GM18517 (cell line): Measurements from ENCODE around the gene PTPRK.

Experiments
- ATAC-seq: cut with Tn5 transposase; IDR thresholded peaks from one replicate; pipeline ENCODE4 v1.9.1; 2021; ENCODE audit warnings: mild to moderate bottlenecking, moderate library complexity; ENCODE audit not compliant: unreplicated experiment

The PTPRK gene

DNA sequence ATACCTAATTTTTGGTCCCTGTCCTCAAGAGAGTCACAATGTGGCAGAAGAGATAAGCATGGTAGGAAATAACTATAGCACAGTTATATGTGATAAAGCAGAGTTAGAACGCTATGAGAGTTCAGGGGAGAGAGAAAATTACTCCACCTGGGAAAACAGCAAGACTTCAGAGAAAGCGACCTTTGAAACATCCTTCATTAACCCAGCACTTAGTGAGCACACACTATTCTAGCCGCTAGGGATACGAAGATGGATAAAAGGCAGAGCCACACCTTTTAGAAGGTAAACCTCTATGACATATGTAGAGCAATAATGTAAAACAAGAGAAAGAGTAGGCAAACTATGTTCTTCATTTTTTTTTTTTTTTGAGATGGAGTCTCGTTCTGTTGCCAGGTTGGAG lies 264.3 kb downstream of the PTPRK start:
- no peak for ATAC-seq

GRCh38 chr6:128252341-128253176 lies 267.8 kb downstream of the PTPRK start:
- ATAC-seq: no peak

DNA sequence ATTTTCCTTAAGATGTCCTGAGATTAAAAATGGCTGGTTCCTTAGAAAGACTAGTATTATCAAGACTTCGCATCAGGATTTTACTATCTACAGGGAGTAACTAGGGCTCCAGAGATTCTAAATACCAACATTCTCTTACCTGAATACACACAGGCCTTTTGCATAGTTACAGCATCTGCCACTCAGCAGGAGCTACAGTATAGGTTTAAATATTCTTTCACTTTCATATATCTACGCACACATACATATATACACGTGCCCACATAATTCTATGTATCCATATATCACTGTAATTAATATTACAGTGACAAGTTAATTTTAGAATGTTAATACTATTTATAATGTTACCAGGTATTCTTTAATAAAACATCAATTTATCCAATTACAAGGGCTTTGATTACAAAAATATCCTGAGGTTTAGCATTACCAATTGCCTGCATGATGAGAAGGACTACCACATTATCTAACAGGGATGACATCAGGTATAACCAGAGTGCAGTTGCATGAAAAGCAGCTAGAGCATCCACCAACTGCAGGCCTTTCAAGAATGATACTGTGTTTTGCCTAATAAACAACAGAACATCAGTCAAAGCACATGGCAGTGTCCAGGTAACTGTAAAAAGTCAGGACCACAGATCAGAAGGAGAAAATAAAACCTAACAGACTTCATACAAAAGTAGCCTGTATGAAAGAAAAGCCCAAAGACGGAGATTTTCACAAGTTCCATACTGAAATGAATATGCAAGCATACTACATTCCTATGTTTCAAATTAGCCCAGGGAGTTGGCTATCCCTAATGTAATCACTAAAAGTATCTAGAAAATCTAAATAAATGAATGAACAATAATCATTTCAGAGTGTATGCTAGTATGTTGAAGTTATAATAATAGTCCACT lies 268.7 kb downstream of the PTPRK start:
- ATAC-seq: peak; percentile 58

DNA sequence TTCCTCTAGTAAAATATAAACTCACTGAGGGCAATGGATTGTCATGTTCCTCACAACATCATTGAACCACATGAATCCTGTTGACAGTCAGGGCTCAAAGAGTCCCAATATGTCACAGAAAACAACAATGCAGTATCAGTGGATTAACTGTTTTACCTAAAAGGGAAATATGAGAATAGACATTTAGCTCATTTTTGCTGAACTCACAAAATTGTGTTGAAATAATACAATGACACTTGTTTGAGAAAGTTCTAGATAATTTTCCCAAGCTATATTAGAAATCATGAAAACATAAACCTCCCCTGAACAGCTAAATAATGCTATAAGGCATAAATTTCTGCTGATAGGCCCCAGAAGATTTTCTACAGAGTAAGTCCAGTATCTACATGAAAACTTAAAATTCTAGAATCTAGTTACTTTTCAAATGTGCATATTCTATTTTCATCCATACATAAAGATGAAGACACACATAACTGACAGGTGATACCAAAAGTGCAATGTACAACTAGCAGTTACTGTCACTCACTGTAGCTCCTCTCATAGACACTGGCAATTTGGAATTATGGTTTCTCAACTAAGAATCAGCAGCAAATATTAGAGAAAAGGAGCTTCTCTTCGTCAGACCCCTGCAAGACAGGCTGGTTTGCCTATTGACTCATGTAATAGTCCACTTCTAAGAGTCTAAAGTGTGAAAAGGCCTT lies 269.9 kb downstream of the PTPRK start:
- no peak for ATAC-seq

DNA sequence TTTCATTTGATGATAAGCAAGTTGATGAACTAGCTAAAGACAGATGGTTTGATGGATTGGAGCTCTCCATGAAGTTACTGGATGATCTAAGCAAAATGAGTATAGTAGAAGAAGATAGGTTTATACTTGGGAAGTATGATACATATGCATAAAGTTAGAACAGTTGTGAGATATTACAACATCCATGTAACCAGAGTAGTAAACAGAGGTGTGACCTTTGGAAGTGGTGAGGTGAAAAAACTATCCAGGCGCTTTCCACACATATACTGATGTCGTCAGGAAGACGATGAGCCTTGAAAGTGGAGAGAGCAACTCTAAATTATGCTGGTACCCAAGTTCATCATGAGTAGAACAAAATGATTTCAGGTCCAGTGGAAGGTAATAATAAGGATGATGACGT lies 271.0 kb downstream of the PTPRK start:
- no peak for ATAC-seq

DNA sequence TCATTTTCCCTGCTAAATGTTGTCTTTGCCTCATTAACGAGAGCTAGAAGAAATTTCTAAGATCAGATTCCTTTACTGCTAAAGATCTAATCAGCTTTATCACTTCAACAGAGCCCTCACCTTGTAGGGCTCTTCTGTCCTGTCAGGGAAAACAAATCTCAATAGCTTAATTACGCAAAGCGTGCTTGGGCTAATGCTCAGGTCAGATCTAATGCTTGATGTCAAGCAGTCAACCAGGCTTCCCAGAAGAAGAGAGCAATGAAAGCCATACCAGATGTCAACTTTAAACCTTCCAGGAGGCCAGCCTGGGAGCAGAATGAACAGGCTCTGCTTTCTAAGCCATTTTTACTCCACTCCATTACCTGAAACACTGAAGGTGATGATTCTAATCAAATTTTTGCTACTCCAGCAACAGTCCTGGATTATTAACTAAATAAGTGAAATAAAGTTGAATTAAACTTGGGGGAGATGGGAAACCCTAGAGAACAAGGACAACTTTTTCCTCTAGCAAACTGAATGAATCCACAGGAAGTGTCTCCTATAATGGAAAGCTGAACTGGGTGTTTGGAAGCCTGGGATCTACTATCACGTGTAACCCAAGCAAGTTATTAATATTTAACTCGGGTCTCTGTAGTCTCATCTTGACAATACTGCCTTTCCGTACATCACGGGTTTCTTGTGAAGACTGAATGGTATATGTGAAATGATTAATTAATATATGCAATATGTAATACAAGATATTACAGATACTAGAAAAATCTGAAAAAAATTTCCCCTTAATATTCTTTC lies 273.7 kb downstream of the PTPRK start:
- ATAC-seq: no peak

GRCh38 chr6:128244751-128245405 lies 275.5 kb downstream of the PTPRK start:
- no peak for ATAC-seq

- ATAC-seq: no peak
These were observed 277.5 kb downstream of the PTPRK start for GRCh38 chr6:128242765-128243403.

GRCh38 chr6:128241216-128241615 lies 279.2 kb downstream of the PTPRK start:
- no peak for ATAC-seq

- peak; percentile 58 for ATAC-seq
These were observed 280.4 kb downstream of the PTPRK start for GRCh38 chr6:128240024-128240428.

- ATAC-seq: no peak
These were observed 281.3 kb downstream of the PTPRK start for GRCh38 chr6:128239146-128239545.

DNA sequence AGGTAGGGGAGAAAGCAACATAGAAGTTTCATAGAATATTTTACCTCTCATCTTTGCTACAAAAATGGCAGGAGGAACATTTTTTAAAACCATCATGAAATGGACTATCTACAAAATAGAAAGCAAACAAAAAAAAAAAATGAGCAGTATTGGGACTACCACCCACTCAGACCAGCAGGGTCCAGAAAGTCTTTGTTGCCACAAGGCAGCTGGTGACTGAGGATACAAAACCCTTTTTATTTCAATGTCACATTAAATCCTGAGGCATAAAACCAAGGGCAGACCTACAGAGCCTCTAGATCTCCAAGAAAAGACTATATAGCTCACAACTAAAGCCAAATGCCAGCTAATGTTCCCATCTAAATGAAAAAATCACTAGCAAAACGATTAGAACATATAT lies 282.2 kb downstream of the PTPRK start:
- ATAC-seq: no peak

DNA sequence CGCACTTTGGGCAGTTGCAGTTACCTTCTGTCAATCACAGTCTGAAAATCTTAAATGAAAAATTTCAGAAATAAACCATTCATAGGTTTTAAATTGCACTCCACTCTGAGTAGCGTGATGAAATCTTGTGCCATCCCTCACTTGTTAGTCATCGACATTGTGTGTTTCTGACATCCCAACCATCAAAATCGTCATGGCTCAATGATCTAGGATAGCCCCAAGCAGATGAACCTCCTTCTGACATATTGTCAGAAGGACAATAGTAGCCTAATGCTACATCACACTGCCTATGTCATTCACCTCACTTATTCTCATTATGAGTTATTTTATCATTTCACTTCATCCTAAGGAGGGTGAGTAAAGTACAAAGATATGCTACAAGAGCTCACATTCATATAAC lies 284.8 kb downstream of the PTPRK start:
- no peak for ATAC-seq

DNA sequence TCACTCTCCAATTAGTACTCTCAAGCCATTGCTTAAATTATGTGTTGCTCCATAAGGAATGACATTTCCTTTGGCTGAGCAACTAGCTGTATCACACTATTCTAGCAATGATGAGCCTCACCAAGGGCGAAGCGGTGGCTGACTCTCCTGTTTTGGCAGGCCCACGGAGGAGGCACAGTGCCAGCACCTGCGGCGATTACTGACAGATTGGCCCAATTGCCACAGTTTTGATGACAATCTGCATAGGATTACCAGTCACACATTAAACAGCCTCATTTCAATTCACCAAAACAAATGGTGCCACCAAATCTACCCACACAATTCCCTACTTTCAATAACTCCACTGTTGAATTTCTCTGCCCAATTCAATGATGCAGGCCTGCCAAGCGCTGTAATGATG lies 286.9 kb downstream of the PTPRK start:
- ATAC-seq: no peak

DNA sequence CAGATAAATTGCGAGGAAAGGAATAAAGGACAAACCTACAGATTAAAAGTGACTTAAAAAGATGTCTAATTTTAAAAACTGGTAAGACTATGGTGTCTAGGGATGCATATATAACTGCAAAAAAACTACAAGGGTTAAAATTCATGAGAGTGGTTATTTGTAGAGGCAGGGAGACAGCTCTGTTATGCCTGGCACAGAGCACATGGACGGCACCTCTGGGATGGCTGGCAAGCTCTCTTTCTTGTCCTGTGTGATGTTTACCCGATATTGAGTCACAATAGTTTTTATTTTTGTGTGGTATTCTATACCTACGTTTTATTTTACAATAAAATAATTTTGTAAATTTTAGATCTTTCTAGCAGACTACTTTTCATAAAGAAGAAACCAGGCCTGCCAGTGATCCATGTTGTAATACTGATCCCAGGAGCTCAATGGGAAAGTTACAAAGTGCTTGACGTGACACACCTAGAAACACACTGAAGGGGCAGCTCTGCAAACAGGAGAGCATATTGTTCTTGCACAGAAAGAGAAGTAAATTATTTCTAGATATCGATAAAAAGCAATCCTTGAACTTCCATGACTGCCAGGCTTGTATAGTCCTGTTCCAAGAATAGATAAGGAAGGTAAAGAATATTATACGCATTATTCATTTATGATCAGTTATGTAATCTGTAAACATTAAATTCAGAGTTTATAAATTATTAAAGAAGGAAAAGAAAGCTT lies 290.0 kb downstream of the PTPRK start:
- no peak for ATAC-seq

DNA sequence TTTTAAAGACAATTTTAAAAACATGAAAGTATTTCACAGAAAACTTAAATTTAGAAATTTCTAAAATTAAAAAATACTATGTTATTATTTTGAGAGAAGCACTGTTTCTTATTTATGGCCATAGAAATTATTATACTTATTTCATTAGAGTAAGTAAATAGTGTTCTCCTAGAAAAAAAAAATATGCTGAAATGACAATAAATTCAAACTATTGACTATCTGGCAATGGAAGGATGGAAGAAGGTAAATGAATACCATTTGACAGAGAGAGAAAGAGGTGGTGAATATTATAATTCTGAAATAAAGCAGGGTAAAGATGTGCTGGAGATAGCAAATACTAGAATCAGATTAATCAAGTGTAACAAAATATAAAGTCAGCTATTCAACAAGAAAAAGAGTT lies 294.8 kb downstream of the PTPRK start:
- no peak for ATAC-seq

GRCh38 chr6:128216917-128217316 lies 303.5 kb downstream of the PTPRK start:
- ATAC-seq: no peak

DNA sequence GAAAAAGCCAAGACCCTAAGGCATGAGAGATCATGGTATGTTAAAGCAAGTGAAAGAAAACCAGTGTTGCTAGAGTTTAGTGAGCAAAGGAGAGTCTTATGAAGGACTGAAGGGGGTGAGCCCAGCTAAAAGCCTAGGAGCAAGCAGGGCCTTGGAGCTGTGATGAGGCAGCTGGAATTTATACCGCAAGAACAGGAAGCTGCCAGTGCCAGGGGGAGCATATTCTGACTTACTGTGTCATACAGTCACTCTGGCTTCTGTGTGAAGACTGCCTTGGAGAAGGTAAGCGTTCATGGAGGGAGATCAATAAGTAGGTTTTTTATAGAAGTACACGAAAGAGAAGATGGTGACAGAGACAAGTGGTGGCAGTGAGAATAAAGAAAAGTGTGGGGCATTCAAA lies 310.6 kb downstream of the PTPRK start:
- ATAC-seq: no peak
